B cell (primary cell): Measurements from ENCODE around the gene ID1. TPM values are rescaled to one million over a fixed set of nuclear protein-coding genes. Genes with fewer than 3 reads are reported as not detected.

Experiments
- ATAC-seq: fragments of 200-7000 bp; cut with Tn5 transposase; one replicate; pipeline ENCODE4 v1.10.0; 2021; ENCODE audit warnings: low read depth, mild to moderate bottlenecking, moderate number of reproducible peaks, moderate library complexity
- CTCF ChIA-PET: fragments of 350-600 bp; sonication (Branson Sonifier 250); formaldehyde crosslinking; loops from one replicate; lab custom pipeline; 2021; ENCODE audit warnings: antibody characterized with exemption, inconsistent platforms; lab: Charles Lee
- POLR2A ChIA-PET: fragments of 350-600 bp; sonication (Branson Sonifier 250); formaldehyde crosslinking; loops from one replicate; lab custom pipeline; 2021; ENCODE audit warnings: antibody characterized with exemption; lab: Charles Lee
- DNase-seq: peaks from one replicate; pipeline ENCODE4 v3.0.0; 2013
- H2AFZ ChIP-seq: 2 replicates; pipeline ENCODE4 v1.6.1; 2012; ENCODE audit warnings: mild to moderate bottlenecking, low read depth, low read length; ENCODE audit not compliant: insufficient read depth, poor library complexity, severe bottlenecking
- H3K27ac ChIP-seq, 2 donors: 1 replicate in 1 of 2; 2 replicates in 1 of 2; pipeline ENCODE4 v1.5.1; 2012 to 2013; ENCODE audit warnings: low read length in 2 of 2, mild to moderate bottlenecking in 2 of 2, moderate library complexity in 1 of 2
- H3K27me3 ChIP-seq, 4 experiments: fragments of 200-600 bp in 1 of 4; sonication (generic) in 1 of 4; replicated peaks in 1 of 4; 1 replicate in 2 of 4; 2 replicates in 2 of 4; pipeline versions ENCODE4 v1.6.1 to v1.7.0; 2013 to 2016; ENCODE audit warnings: low read length in 3 of 4, mild to moderate bottlenecking in 2 of 4, mixed read lengths in 1 of 4, moderate library complexity in 1 of 4; ENCODE audit not compliant: insufficient read depth in 4 of 4, control insufficient read depth in 3 of 4; ENCODE audit errors: control extremely low read depth in 1 of 4
- H3K36me3 ChIP-seq, 2 experiments: replicated peaks in 1 of 2; 1 replicate in 1 of 2; 2 replicates in 1 of 2; pipeline versions ENCODE4 v1.6.1 to v1.7.1; 2013; ENCODE audit warnings: low read length in 1 of 2; ENCODE audit not compliant: insufficient read depth in 2 of 2, control insufficient read depth in 1 of 2; ENCODE audit errors: control extremely low read depth in 1 of 2, extremely low read depth in 1 of 2
- H3K4me1 ChIP-seq, 2 donors: fragments of 200-600 bp in 1 of 2; sonication (generic) in 1 of 2; 1 replicate in 1 of 2; 2 replicates in 1 of 2; pipeline versions ENCODE4 v1.5.1 to v1.6.1; 2013 to 2017; ENCODE audit warnings: low read length in 2 of 2; ENCODE audit not compliant: control insufficient read depth in 2 of 2, insufficient read depth in 2 of 2
- H3K4me2 ChIP-seq: replicated peaks from 2 replicates; pipeline ENCODE3; 2012; ENCODE audit warnings: mild to moderate bottlenecking, low read depth, low read length; ENCODE audit not compliant: poor library complexity, severe bottlenecking
- H3K4me3 ChIP-seq, 5 experiments: fragments of 200-600 bp in 1 of 5; sonication (generic) in 1 of 5; 1 replicate in 3 of 5; 2 replicates in 2 of 5; pipeline versions ENCODE4 v1.5.1 to v1.7.0; 2011 to 2016; ENCODE audit warnings: low read length in 4 of 5, mild to moderate bottlenecking in 4 of 5, low read depth in 2 of 5, control low read depth in 1 of 5, moderate library complexity in 1 of 5; ENCODE audit not compliant: insufficient read depth in 1 of 5; ENCODE audit errors: control extremely low read depth in 1 of 5, extremely low read depth in 1 of 5
- H3K79me2 ChIP-seq: fragments of 200-600 bp; sonication (generic); one replicate; pipeline ENCODE4 v1.6.0; 2016; ENCODE audit warnings: low read length; ENCODE audit not compliant: control insufficient read depth, insufficient read depth
- H3K9ac ChIP-seq: fragments of 200-600 bp; sonication (generic); 2 replicates; pipeline ENCODE4 v1.6.1; 2017; ENCODE audit warnings: mild to moderate bottlenecking, low read length, moderate library complexity
- H3K9me3 ChIP-seq, 3 donors: one replicate each; pipeline versions ENCODE4 v1.6.1 to v1.7.1; 2013; ENCODE audit warnings: low read length in 2 of 3; ENCODE audit not compliant: control insufficient read depth in 2 of 3, insufficient read depth in 1 of 3; ENCODE audit errors: control extremely low read depth in 1 of 3
- H4K20me1 ChIP-seq: 2 replicates; pipeline ENCODE4 v1.6.0; 2012; ENCODE audit warnings: mild to moderate bottlenecking, low read length; ENCODE audit not compliant: insufficient read depth, control insufficient read depth, poor library complexity, severe bottlenecking
- H3K27ac Mint-ChIP-seq: one replicate; pipeline ENCODE4 v1.8.0; 2021; ENCODE audit warnings: mixed read lengths
- H3K27me3 Mint-ChIP-seq: one replicate; pipeline ENCODE4 v1.8.0; 2021; ENCODE audit warnings: mixed read lengths
- H3K4me1 Mint-ChIP-seq: one replicate; pipeline ENCODE4 v1.8.0; 2021; ENCODE audit warnings: mixed read lengths
- H3K4me3 Mint-ChIP-seq: one replicate; pipeline ENCODE4 v1.8.0; 2021; ENCODE audit warnings: mixed read lengths
- H3K9me3 Mint-ChIP-seq: one replicate; pipeline ENCODE4 v1.8.0; 2022; ENCODE audit warnings: mixed read lengths; ENCODE audit not compliant: insufficient read depth
- EZH2 ChIP-seq: IDR thresholded peaks from 2 replicates; pipeline ENCODE4 v1.6.1; 2012; ENCODE audit warnings: borderline replicate concordance, low read depth, mild to moderate bottlenecking, moderate library complexity, low read length; ENCODE audit not compliant: insufficient read depth, poor library complexity, severe bottlenecking
- WGBS: methylation state at CpG from one replicate; pipeline ENCODE4 v1.1.5; 2013; ENCODE audit warnings: missing lambda C conversion rate; ENCODE audit not compliant: insufficient coverage; 5-methylcytosine and 5-hydroxymethylcytosine counted together
- intact Hi-C: fragments of 100-400 bp; cut with micrococcal nuclease; formaldehyde crosslinking; loops from one replicate; pipeline ENCODE4 v1.10.0; 2022
- polyA plus RNA-seq: library from polyadenylated mRNA; depleted of rRNA; stranded (reverse); fragments of >200 nt; gene quantifications from 2 replicates; pipeline ENCODE4 v1.2.3, GENCODE V29; 2012
- total RNA-seq, 2 donors: library from RNA; stranded (reverse); fragments of 120-200 nt in 1 of 2; gene quantifications; 1 replicate in 1 of 2; 2 replicates in 1 of 2; pipeline versions ENCODE4 v1.2.3 to v1.2.4, GENCODE V29; 2013 to 2022
- TF ChIP-seq, protein P1 (sequence below): fragments of 200-600 bp; IDR thresholded peaks from one replicate; pipeline ENCODE4 v1.8.0; 2022; ENCODE audit warnings: antibody characterized with exemption, mild to moderate bottlenecking

Gene ID1
- total and polyA plus RNA-seq, 2 donors (not counting 1 experiment from before 2014, with no cell fraction given): 4.4 to 68.2 TPM

DNA sequence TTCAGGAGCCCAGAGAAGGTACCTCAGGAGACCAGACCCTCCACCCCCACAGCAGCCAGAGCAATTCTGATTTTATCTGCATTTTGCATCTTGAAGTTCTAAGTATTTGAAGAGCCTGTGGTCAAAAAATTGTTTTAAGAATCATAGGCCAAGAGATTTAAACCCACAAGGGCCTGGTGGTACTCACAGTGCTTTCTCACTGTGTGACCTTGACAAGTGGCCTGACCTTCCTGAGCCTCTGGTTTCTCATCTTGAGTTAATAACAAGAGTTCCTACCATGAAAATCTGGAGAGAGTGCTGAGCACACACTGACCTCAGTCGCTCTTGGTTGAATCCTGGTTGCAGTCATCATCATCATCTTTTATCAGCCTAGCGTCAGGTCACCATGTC, 45.4 kb upstream of the ID1 start:
- Histone ChIP-seq H3K79me2 (no peaks in the 10 kb centered on the region), H3K9ac (no peak overlapping the region), H3K9me3 (no peaks in the 10 kb centered on the region), H3K4me3 (no peak overlapping the region), H3K27ac (no peak overlapping the region), H3K4me1 (no peaks in the 10 kb centered on the region), H2AFZ (no peak overlapping the region), H4K20me1 (no peaks in the 10 kb centered on the region), H3K4me2 (no peak overlapping the region), H3K27me3 (no peaks in the 10 kb centered on the region), H3K36me3 (peaks cover 8 to 43% of the 10 kb centered on the region in 2 experiments)
- H3K4me3 Mint-ChIP-seq: no peak overlapping the region
- POLR2A ChIA-PET: no interaction called here
- TF ChIP-seq, protein P1, sequence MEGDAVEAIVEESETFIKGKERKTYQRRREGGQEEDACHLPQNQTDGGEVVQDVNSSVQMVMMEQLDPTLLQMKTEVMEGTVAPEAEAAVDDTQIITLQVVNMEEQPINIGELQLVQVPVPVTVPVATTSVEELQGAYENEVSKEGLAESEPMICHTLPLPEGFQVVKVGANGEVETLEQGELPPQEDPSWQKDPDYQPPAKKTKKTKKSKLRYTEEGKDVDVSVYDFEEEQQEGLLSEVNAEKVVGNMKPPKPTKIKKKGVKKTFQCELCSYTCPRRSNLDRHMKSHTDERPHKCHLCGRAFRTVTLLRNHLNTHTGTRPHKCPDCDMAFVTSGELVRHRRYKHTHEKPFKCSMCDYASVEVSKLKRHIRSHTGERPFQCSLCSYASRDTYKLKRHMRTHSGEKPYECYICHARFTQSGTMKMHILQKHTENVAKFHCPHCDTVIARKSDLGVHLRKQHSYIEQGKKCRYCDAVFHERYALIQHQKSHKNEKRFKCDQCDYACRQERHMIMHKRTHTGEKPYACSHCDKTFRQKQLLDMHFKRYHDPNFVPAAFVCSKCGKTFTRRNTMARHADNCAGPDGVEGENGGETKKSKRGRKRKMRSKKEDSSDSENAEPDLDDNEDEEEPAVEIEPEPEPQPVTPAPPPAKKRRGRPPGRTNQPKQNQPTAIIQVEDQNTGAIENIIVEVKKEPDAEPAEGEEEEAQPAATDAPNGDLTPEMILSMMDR: no peak
- no peak for TF ChIP-seq EZH2
- no peaks in the 10 kb centered on the region for H3K27me3 Mint-ChIP-seq
- no peak for ATAC-seq
- intact Hi-C loops: loop anchor here (1.0 kb wide), 1 partner anchor 53 kb away; no protein-coding TSS in a partner anchor
- H3K4me1 Mint-ChIP-seq: no peaks in the 10 kb centered on the region
- no peak overlapping the region for H3K27ac Mint-ChIP-seq
- CTCF ChIA-PET: interaction anchor here (0.7 to 15.1 kb wide), 11 partner anchors 7 to 164 kb away, joined by 3 to 587 read pairs (median 5); partner anchors contain the start of gene ID1
- no peaks in the 10 kb centered on the region for H3K9me3 Mint-ChIP-seq
- 100% methylated on average over 1 of the region's 2 CpGs for WGBS
- DNase-seq: no peak

DNA sequence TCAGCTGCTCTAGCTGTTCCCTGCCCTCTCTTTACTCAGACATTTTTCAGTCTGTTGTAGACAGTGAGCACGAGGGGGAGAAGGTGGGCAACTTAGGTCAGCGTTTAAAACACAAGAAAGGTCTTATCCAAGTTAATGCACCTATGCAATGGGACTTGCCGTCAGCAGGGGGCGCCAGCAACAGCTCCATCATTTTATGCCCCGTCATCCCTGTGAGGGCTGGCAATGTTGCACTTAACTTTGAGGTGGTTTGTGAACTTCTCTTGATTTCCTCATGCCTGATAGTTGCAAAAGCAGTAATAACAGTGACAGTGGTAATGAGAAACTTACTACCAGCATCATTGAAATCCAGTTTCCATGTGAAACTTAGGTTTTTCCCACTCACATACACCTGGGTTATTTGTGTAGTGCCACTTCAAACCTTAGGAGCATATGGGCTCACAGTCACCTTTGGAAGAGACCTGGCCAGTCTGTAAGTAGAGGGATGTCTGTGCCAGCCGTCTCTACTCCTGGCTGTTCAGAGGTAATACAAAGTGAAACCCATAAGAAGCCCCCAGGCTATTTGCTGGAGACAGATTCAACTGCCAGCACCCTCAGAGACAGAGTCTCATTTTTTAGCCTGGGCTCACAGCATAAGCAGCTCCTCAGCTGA, 44.9 kb upstream of the ID1 start:
- H3K9ac ChIP-seq: no peak overlapping the region
- no peaks in the 10 kb centered on the region for H3K4me1 ChIP-seq
- Mint-ChIP-seq H3K27me3 (no peaks in the 10 kb centered on the region), H3K9me3 (no peaks in the 10 kb centered on the region), H3K27ac (no peak overlapping the region), H3K4me3 (no peak overlapping the region), H3K4me1 (no peaks in the 10 kb centered on the region)
- no peaks in the 10 kb centered on the region for H3K9me3 ChIP-seq
- intact Hi-C loops: loop anchor here (1.0 kb wide), 1 partner anchor 52 kb away; no protein-coding TSS in a partner anchor
- ATAC-seq: peak; percentile 65
- H3K4me2 ChIP-seq: no peak overlapping the region
- TF ChIP-seq EZH2: no peak
- TF ChIP-seq, protein P1: peak; percentile 89
- H3K36me3 ChIP-seq: peaks cover 8 to 40% of the 10 kb centered on the region in 2 experiments
- WGBS: 50% methylated on average over 2 of the region's 6 CpGs
- ChIA-PET CTCF (interaction anchor here (0.6 to 15.1 kb wide), 17 partner anchors 8 to 163 kb away, joined by 3 to 587 read pairs (median 4); partner anchors contain the start of gene ID1), POLR2A (no interaction called here)
- DNase-seq: peak; percentile 75
- no peaks in the 10 kb centered on the region for H3K27me3 ChIP-seq
- H3K79me2 ChIP-seq: no peaks in the 10 kb centered on the region
- no peak overlapping the region for H3K27ac ChIP-seq
- no peaks in the 10 kb centered on the region for H4K20me1 ChIP-seq
- H2AFZ ChIP-seq: no peak overlapping the region
- H3K4me3 ChIP-seq: no peak overlapping the region
